ENCODE measurements around the gene LRRC66.
A peak's percentile ranks its signal among the peaks of the same experiment; 100 is the strongest.

Gene LRRC66

DNA sequence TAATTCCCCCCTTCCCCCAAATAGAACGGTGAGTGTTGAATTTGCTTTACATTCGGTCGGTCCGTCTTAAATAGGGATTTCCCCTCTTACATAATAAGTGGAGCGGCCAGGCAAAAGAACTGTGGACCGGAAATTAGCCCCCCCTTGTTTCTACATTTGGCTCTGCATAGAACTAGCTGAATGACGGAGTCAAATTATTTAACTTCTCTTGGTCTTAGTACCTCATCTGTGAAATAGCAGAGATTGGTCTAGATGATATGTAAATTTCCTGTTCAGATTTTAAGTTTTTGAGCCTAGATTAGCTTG, 32.3 kb upstream of the LRRC66 start:
- in situ Hi-C loops (cut with MboI; ENCODE audit: low pct_unique_long_range_greater_than_20kb, low sequenced_read_pairs, unreplicated experiment) = no loop called here
- DNase-seq (ENCODE audit: low spot score) = peak; percentile 81
- TF ChIP-seq CTCF (IDR thresholded peaks at IDR 0.05; ENCODE audit: extremely low read depth, insufficient read depth, missing control alignments) = no peak

GRCh38 chr4:52051615-52052474, 31.7 kb upstream of the LRRC66 start:
- no peak for TF ChIP-seq CTCF (IDR thresholded peaks at IDR 0.05; ENCODE audit: extremely low read depth, insufficient read depth, missing control alignments)
- in situ Hi-C loops (cut with MboI; ENCODE audit: low pct_unique_long_range_greater_than_20kb, low sequenced_read_pairs, unreplicated experiment) = no loop called here
- peak; percentile 75 for DNase-seq (ENCODE audit: low spot score)

GRCh38 chr4:52051213-52051614, 31.1 kb upstream of the LRRC66 start, which contains the start of gene SPATA18:
SPATA18 (plus strand) TSS chr4:52051304; CDS start chr4:52051705, 401 bp downstream.
- no peak for TF ChIP-seq CTCF (IDR thresholded peaks at IDR 0.05; ENCODE audit: extremely low read depth, insufficient read depth, missing control alignments)
- in situ Hi-C loops (cut with MboI; ENCODE audit: low pct_unique_long_range_greater_than_20kb, low sequenced_read_pairs, unreplicated experiment) = no loop called here
- DNase-seq (ENCODE audit: low spot score) = peak; percentile 63

DNA sequence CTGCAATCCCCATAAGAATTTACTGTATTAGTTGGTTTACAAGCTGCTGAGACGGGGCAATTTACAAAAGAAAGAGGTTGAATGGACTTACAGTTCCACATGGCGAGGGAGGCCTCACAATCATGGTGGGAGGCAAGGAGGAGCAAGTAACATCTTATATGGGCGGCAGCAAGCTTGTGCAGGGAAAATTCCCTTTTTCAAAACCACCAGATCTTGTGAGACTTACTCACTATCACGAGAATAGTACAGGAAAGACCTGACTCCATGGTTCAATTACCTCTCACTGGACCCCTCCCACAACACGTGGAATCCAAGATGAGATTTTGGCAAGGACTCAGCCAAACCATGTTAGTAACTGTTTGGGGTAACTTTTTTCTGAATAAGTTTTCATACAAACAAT, 29.1 kb upstream of the LRRC66 start:
- no peak for TF ChIP-seq CTCF (IDR thresholded peaks at IDR 0.05; ENCODE audit: extremely low read depth, insufficient read depth, missing control alignments)
- in situ Hi-C loops (cut with MboI; ENCODE audit: low pct_unique_long_range_greater_than_20kb, low sequenced_read_pairs, unreplicated experiment) = no loop called here
- DNase-seq (ENCODE audit: low spot score) = no peak

- no peak for DNase-seq (ENCODE audit: low spot score)
- in situ Hi-C loops (cut with MboI; ENCODE audit: low pct_unique_long_range_greater_than_20kb, low sequenced_read_pairs, unreplicated experiment) = no loop called here
- no peak for TF ChIP-seq CTCF (IDR thresholded peaks at IDR 0.05; ENCODE audit: extremely low read depth, insufficient read depth, missing control alignments)
These were observed 24.9 kb upstream of the LRRC66 start for GRCh38 chr4:52045028-52045427.

DNA sequence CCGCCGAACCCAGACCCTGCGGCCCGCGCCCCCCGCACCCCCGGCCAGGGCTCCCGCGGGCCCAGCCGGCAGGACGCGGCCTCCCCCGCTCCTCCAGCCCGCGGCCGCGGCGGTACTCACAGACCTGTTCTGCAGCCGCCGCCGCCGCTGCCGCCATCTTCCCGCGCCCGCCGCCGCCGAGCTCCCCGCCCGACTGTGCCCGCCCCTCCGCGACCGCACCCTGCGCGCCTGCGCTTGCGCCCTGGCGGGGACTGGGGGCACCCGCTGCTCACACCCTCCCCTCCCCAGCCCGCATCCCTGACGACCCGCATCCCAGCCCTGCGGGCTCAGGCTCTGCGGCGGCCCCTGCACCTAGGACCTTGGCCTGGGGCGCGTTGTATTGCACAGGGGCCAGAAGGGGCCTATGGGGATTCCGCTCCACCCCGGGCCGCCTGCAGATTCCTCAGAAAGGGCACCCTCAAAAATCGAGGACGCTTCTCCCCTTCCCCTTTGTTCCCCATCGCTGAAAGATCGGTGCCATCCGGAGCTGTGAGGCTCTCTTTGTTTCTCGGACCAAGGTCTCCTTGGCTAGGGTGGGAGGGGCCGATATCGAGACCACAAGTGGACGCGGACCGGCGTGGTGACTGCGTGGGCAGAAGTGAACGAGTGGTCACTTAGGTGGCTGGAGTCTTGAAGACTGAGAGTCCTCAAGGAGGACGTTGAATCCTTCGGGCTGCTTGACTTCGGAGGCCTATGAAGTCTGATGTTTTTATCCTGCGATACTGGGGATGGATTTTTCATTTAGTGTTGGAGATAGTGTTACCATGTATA, 18.1 kb upstream of the LRRC66 start, which contains the start of gene SGCB:
TSS of gene SGCB (minus strand) at position 197 of the 810 bp plus-strand sequence. CDS start at position 157, 40 bp downstream.
- in situ Hi-C loops (cut with MboI; ENCODE audit: low pct_unique_long_range_greater_than_20kb, low sequenced_read_pairs, unreplicated experiment) = no loop called here
- no peak for TF ChIP-seq CTCF (IDR thresholded peaks at IDR 0.05; ENCODE audit: extremely low read depth, insufficient read depth, missing control alignments)
- peak; percentile 80 for DNase-seq (ENCODE audit: low spot score)
